HPDE6-E6E7 (cell line): ENCODE results near the gene ATG7.
"Not testable (repeated sequence)": the region's sequence is repeated elsewhere in the genome, so short reads cannot be mapped to it uniquely, and the experiment has no call there.

Experiments
- DNase-seq: peaks from one replicate; pipeline ENCODE4 v3.0.0; 2011; ENCODE audit warnings: missing footprints; ENCODE audit errors: extremely low spot score

ATG7 gene

DNA sequence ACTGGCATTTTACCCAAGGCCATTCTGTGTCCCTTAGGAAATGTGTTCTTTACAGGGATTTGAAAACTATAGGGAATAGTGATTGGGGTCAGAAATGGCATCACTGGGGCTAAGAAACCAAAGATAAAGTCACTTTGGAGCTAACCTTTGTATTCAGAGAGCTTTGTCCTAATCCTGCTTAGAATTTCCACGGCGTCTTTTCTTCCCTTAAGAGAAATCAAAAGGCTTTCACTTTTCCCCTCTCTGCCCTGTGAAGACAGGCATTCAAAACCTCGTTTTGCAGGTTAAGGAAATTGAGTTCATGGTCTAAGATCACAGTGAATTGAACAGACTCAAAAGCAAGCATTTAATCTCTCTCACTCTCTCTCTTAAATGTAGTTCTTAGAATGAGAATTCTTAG, 189.0 kb downstream of the ATG7 start:
- DNase-seq: no peak

DNA sequence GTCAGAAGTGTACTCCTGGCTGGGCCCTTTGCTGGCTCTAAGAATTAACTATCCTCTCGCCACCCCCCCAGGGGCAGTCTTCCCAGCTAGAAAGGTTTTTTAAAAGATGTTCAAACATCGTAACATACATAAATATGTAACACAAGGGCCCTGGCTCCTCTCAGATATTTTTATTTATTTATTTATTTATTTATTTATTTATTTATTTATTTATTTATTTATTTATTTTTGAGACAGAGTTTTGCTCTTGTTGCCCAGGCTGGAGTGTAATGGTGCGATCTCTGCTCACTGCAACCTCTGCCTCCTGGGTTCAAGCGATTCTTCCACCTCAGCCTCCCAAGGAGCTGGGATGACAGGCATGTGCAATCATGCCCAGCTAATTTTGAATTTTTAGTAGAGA, 190.5 kb downstream of the ATG7 start:
- not testable (repeated sequence) for DNase-seq

DNA sequence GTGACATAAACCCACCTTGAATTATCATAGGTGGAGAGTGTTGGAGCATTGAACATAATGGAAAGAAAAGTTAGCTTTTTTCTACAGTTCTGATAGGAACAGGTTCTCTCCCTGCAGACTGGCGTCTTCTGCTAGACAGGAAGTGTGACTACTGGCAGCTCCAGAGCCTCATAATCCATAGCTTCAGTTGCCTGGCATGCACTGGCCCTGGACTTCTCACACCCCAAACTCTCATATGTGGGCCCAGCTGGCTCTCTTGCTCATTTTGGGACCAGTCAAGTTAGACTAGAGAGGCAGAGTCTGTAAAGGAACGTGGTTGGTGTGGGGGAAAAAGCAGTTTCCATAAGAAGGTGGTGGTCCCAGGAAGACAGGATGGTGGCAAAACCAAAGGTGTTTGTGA, 191.4 kb downstream of the ATG7 start:
- no peak for DNase-seq

DNA sequence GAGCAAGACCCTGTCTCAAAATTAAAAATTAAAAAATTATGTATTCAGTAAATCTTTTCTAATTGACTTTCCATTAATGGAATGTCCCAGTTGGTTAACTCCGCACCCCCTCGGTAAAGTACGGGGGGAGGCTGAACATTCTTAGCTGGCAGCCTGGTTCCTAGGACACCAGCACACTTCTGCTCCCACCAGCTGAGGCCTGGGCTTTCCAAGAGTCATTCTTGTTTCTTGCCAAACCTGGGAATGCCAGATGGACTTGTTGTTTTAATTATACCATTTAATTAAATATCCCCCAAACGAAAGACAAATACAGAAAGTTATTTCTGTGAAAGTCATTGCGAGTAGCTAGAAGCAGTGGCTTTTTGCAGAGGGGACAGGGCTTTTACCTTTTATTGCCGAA, 192.2 kb downstream of the ATG7 start:
- DNase-seq: no peak

DNA sequence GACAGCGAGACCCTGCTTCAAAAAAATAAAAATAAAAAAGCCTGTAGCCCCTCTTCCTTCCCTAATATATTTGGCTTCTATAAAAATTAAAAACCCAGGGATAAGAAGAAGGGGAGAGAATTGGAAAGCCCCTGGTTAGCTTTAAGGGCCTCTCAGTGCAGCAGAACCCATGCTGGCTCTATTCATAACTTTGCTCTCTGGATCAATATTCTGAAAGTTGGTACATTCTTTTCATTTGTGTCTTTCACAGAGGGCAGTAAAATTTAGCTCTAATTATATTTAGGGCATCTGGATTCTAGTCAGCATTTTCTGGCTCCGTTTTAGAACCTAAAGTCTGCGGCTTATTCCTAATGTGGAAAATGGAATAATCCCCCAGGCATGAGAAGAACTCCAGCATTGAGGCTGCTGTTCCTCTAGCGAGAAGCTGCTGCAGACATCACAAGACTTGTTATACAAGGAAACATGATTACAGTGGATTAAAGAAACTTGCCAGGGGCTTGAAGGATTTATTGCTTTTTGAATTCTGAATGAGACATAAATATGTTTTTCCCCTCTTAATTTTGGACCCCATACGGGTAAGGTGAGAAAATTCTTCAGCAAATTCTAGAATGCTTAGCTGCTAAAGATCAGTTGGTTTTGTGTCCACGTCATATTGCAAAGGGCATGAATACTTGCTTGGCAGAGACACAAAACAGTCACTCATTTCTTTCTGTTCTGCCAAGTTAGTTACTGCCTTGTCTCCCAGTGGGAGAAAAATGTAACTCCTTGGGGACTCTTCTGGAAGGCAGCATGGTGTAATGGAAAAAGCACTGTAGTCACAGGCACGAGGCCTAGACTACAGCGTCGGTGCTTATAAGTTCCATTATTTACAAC, 193.8 kb downstream of the ATG7 start:
- DNase-seq: no peak

DNA sequence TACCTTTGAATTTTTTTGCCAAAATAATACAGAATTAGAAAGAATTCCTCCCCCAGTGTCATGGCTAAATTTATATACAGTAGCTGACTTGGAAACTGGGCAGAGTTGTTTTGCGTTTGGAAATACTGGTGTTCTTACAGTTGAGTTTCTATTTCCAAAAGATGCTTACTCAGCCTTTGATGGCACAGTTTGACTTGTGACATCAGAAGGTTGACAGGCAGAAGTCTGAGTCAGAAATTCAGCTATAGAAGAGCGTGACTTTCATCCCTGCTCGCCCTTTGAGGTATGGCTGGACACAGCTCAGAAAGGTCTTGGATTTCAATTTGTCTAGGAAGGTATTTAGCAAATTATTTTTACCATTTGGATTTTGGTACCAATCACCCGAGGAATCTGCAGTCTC, 195.7 kb downstream of the ATG7 start:
- DNase-seq: no peak

DNA sequence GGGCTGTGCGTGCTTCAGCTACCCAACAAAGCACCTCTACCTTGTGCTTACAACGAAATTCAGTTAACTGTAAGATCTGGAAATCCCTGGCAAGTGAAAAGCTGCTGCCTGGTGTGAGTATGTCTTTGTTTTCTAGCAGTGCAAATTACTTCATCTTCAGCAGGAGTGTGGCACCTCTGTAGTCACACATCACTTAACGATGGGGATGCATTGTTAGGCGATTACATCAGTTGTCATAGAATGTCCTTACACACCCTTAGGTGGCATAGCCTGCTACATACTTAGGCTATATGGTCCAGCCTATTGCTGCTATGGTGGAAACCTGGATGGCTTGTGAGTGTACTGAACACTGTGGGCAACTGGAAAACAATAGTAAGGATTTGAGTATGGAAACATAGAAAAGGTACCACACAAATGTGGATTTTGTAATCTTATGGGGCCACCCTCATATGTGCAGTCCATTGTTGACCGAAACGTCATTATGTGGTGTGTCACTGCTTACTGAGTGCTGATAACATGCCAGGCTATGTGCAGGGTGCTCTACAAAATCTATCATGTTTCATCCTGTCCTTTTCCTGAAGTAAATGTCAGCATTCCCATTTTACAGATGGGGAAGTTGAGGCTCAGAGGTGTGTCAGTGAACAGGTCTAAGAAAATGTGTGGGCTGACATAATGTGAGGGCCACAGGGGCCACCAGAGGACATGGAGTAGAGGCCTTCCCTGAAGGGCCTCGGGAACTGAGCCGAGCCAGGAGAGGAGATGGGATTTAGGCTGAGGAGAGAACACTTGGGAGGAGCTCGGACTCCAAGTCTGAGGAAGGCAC, 198.0 kb downstream of the ATG7 start:
- no peak for DNase-seq

DNA sequence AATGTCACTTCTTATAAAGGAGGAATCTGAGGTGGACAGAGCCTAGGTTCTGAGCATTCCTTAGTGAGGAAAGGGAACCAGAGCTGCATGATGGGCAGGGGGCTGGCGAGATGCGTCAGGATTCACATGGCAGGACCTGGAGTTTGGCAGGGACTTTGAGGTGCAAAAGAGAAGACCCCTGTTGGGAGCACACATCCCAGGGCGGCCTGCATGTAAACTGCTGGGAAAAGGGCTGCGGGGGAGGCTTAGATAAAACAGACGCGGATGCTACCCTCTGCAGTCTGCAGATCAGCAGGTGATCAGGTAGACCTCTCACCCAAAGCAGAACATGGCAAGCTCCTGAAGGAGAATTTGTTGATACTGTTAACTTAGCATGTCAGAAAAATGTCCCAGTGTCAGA, 203.1 kb downstream of the ATG7 start:
- DNase-seq: no peak

DNA sequence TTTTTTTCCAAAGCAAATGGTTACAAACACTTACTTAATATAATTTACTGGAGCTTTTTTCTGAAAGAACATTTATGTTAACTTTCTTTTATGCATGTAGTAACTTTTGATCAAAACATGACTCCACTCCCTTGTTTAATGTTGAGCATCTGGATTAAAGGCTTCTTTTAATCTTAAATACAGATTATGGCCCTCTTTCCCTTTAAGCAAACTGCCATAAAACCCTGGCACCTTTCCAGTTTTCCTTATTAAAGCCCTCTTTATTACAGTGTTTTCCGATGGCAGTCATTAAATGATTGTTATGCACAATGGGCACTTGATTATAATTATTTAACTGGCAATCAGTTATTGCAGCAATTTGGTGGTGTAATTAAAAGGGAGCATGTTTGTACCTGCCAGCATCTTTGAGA, 204.5 kb downstream of the ATG7 start:
- no peak for DNase-seq

DNA sequence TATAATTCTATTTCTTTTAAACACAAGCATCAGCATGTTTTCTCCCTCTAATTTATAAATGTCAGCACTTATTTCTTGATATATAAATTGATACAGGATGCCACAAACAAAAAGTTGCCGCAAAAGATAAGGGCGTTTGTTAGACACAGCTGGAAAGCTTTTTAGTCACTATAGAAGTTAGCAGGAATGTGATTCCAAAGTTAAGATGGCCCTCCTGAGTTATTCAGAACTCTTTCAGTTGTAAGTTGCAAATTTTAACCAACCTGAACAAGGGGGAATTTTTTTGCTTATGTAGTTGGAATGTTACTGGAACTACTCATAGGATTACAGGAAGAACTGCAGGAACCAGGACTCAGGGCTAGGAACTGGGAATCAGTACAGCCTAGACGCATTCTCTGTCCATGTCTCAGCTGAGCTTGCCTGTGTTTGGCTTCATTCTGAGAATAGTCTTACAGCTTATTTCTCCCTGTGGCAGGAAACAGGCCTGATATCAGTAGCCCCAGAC, 205.3 kb downstream of the ATG7 start:
- no peak for DNase-seq

DNA sequence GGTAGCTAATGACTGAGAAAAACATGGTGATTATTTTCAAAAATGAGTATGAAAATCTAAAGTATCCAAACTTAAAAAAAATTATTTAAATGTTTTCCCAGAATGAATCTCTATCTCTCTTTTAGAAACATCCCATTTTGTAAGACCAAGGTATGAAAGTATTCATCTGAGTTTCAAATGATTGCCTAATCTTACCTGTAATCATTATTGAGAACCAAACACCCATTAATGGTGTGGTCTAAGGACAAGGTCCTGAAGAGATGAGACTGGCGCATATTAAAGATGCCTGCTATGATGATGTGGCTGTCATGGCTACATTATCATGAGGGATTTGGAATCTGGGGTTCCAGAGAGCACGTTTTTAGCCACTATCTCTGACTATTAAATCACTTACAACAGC, 206.0 kb downstream of the ATG7 start:
- DNase-seq: no peak

DNA sequence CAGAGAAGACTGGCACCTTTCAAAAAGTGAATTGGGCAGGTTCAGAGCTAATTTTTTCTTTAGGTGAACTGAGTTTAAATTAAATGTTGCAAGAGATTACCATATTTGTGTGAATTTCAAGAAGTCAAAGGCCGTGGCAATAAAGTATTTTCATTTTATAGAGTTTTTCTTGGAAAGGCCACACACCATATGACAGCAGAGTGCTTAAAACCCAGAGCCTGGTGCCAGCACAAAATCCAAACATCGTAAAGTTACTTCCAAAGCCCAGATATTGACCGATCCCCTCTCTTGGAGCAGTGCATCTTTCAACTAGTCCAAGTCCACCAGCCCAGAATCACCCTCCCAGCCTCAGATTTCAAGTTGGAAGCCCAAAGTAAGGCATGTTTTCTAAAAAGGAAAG, 207.0 kb downstream of the ATG7 start:
- DNase-seq: no peak

DNA sequence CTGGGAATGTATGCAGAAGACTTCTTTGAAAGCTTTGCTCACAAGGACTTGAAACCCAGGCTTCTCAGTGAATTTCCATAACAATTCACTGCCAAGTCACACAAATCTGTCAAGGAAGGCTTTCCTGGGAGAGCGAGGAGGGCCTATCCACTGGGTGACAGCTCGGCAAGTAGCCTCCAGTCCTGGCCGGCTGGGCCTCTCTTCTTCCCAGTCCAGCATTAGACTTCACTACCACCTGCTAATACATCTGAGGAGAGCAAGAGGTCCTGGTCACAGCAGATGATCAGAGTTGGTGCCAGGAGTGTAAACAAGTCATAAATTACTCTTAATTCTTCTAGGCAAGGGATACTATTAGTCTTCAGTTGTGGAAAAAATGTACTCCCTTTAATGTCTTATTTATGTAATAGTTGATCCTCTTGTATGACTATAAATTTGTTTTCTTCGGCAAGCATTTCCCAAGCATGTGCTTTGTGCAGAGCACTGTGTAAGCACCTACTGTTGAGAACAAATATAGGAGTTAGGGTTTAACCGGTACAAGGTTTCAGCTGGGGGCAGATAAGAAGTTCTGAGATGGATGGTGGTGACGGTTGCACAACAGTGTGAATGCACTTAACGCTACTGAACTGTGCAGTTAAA, 208.6 kb downstream of the ATG7 start:
- DNase-seq: no peak

DNA sequence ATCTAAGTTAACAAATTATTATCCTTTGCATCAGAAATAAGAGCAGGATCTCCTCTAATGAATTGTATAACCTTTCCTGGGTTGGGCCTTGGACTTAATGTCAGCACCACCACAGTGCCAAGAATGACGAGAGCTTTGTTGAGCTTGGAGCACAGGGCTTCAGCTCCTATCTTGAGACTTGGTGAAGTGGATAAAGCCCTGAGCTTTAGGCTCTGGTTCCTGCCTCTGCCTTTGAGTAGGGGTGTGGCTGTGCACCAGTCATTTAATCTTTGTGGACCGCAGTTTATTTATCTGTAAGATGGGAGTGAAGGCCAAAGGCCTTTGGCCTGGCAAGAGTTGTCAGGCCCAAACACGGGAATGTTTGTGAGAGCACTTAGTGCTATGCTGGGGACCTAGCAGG, 209.4 kb downstream of the ATG7 start:
- DNase-seq: no peak

DNA sequence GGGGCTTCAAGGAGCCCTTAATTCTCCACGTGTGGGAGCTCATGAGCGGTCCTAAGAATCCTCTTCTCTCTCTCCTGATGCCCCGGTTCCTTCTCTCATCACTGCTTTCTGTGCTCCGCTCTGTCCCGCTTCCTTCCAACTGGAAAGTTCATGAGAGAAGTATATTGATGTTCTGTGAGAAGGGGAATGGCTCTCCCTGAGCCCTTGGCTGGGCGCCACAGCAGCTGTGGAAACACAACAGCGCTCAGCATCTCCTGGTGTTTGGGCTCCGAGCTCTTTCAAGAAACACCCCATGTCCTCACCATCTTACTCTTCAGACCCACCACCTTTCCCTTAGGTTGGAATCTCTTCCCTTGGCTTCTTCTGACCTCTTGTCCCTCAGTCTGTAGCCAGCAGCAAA, 209.8 kb downstream of the ATG7 start:
- no peak for DNase-seq

DNA sequence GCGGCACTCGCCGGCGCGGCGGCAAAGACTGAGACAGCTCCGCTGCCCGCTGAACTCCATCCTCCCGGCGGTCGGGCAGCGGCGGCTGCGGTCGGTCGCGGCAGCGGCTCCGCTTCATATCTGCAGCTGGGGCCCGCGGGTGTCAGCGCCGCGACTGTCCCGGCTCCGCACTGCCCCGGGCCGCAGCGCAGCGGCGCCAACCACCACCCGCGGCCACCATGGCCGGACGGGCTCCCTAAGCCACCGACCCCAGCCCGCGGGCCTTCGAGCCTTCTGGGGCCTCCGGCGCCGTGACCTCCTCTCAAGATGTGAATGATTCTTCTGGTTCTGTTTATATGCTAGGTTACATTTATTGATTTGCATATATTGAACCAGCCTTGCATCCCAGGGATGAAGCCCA, 216.2 kb downstream of the ATG7 start:
- DNase-seq: not testable (repeated sequence)

DNA sequence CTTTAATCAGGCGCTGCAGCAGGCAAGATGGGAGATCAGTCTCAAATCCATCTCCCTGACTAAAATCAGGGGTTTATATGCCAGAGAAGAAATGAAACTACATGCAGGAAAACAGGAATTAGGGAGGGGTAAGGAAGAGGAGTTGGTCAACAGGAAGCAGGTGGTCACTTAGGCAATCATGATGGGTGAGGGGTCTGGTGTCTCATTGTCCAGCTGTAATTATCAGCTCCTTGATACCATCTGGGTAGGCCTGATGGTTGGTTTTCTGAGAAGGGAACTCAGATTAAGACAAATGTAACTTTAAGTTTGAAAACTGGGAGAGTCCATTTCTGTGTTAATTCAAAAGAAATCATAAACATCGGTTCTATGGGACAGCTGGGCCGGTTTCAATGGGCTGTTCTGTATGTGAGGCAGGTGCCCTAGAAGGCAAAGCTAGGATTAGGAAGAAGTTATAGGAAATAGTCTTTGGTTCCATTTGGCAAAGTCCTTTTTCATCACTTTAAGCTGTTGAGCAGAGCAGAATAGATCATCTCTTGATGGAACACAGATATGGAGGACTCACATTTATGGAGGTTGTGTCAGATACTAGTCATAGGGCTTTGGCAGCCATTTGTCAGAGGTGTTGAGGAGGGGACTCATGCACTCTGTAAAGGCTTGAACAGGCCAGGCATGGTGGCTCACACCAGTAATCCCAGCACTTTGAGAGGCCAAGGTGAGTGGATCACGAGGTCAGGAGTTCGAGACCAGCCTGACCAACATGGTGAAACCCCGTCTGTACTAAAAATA, 222.1 kb downstream of the ATG7 start:
- no peak for DNase-seq

DNA sequence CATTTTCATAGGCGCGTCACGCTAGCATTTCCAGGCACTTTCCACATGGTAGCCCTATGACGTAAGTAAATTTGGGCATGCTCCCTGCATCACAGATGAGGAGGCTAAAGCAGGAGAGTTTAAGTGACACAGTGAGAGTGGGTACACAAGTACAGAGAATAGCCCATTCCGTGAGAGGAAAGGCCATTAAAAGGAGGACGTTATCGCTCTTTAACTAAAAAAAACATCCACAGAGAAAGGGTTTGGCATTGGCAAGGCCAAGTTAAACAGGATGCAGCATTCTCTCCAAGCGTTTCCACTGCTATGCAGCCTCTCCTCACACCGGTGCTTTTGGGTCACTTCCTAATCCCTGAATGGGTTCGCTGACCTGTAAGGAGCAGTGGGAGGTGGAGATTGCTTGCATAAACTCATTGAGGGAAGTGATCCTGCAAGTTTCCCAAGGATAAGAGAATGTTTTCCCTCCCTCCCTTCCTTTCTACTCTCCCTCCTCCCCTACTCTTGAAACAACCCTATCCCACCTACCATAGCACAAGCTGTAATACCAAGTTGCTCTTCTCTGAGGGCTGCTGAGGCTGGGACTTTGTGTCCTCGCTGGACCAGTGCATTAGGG, 223.9 kb downstream of the ATG7 start:
- no peak for DNase-seq

DNA sequence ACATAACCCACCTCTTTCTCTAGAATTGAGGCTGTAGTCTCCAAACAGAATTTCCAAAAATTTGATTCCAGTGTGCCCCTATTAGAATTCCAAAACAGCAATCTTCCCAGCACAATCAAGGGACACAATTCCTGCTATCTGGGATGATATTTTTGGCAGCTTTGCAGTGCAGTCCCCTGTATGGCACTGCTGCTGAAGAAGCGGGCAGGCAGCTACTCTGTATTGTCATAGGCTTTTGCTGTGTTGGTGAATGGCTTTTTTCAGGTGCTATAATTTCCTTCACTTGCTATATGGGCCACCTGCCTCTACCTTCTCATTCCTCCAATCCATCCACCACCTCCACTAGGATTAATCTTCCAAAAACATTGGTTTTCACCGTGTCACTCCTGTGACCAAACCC, 226.0 kb downstream of the ATG7 start:
- no peak for DNase-seq

DNA sequence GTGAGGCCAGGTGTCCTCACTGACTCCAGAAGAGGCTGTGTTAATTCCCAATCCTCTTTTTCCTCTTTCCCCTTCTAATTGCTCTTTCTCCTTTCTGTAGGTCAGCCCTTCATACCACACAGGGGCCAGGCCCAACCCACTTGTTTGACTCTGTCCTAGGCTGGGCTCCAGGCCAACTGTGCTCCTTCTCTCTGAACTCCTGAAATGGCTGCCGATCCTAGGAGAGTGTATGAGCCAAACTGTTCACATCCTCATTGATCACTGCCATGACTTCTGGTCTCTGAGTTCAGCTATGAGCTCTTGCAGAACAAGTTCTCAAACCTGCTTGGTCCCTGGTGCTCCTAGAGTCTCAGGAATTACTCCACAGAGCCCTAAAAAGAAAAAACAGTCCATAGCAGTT, 226.4 kb downstream of the ATG7 start:
- no peak for DNase-seq

DNA sequence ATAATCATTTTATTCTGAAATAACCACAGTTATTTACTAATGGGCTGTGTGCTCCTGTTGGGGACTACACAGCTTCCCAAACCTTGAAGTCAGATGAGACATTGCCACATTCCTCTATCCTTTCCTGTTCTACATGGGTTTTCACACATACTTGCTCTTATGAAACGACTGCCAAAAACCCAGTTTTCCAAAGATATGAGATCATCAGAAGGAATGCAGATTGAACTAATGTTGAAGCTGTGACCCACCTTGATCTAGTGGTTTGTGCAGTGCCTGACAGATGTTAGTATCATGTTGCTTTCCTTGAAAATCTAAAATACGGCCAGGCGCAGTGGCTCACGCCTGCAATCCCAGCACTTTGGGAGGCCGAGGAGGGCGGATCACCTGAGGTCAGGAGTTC, 226.9 kb downstream of the ATG7 start:
- DNase-seq: no peak
